GM19099 (cell line): ENCODE data around the gene CEMIP.

Experiments used
- POLR2A ChIP-seq: IDR thresholded peaks from 3 replicates; pipeline ENCODE4 v1.6.1; 2011; ENCODE audit warnings: low read depth; ENCODE audit not compliant: insufficient read length; ENCODE audit errors: extremely low read depth

The CEMIP gene

GRCh38 chr15:80870893-80871292 lies 91.7 kb downstream of the CEMIP start:
- TF ChIP-seq POLR2A: no peak

GRCh38 chr15:80871858-80872257 lies 92.7 kb downstream of the CEMIP start:
- TF ChIP-seq POLR2A: no peak

DNA sequence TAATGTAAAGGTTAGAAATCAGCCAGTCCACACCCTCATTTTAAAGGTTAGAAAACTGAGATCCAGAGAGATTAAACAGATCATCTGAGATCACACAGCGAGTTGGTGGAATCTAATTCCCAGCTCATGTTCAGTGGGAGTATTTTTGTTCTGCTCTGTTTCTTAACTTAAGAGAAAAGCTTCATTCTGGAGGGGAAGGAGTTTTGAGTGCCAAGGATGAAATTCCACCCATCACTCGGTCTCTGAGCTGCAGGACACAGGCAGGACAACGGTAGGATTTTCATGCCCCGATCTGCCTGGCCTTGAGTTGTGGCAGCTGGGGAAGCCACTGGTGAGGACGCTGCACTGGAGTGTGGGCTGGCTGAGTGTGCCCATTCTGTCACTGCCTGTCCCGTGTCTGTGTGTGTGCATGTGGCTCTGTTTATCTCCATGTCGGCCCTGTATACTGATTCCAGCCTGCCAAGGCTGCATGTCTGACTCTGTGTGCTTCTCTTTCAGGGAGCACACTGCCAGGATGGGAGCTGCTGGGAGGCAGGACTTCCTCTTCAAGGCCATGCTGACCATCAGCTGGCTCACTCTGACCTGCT lies 94.3 kb downstream of the CEMIP start:
- TF ChIP-seq POLR2A: no peak

GRCh38 chr15:80875568-80876347 lies 96.6 kb downstream of the CEMIP start:
- TF ChIP-seq POLR2A: no peak

DNA sequence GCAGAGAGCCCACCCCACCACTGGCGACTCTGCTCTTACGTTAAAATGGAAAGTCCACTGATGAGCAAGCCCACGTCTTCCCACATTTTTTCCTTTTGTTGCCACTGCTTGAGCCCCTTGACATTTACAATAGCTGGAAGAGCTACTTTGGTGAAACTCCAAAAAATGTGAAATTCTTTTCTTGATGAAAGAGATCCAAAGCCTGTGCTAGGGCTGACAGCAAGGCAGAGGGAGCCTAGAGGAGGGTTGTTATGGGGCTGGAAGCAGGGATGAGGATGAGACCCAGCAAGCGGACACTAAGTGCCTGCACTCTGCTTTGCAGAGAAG lies 97.1 kb downstream of the CEMIP start:
- no peak for TF ChIP-seq POLR2A

DNA sequence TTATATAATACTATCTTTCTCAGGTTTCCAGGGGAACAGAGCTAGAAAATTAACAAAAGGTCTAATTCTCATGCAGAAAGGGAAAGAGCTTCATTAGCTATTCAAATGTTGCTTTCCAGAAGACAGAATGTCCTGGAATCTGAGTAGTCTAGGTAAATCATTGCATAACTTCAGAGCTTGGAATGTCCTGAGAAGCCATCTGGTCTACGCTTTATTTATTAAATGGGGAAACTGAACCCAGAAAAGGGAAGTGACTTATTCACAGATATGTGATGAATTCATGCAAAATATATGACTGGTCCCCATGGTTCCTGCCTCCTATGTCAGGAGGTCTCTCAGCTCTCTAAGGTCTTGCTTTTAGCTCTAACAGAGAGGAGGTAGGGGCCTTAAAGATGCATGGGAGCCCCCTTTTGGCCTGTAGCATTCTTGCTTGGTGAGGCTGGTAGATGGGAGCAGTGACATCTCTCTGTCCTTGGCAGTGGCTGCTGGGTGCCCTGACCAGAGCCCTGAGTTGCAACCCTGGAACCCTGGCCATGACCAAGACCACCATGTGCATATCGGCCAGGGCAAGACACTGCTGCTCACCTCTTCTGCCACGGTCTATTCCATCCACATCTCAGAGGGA lies 99.2 kb downstream of the CEMIP start:
- no peak for TF ChIP-seq POLR2A

- no peak for TF ChIP-seq POLR2A
Measured at GRCh38 chr15:80878867-80879250, 99.7 kb downstream of the CEMIP start.

DNA sequence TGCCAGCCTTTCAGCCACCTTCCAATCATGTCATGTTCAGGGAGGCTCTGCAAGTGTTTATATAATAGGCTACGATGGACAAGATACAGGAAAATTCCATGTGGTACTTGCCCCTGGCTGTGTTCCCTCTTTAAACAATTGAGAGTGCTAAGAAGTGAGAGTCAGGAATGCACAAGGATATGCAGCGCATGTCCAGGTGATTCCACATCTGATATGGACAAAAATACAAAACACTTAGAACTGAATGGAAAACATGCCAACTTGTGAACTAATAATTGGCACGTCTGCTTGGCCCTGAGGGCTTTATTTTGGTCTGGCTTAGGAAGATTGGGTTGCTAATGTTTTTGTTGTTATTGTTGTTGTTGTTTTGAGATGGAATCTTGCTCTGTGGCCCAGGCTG lies 100.9 kb downstream of the CEMIP start:
- TF ChIP-seq POLR2A: no peak

DNA sequence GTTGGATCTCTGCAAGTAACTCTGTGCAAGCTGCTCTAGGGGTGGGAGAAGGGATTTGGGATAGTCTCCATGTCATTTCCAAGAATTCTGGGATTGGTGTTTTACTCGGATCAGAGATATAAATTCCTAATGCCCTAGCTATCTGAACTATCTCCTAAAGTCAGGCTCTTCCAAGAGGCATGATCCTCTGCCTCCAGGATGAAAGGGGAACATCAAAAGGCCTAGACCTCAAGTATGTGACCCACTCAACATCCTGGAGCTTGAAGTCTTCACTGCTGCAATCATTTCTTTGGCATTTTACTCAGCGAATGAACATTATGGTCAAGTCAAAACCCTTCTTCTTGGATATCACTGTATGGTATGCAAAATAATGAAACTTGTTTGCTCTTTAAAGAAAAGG lies 104.5 kb downstream of the CEMIP start:
- TF ChIP-seq POLR2A: no peak

- no peak for TF ChIP-seq POLR2A
Measured at GRCh38 chr15:80885016-80885579, 105.9 kb downstream of the CEMIP start.

GRCh38 chr15:80887148-80887547 lies 108.0 kb downstream of the CEMIP start:
- TF ChIP-seq POLR2A: no peak

DNA sequence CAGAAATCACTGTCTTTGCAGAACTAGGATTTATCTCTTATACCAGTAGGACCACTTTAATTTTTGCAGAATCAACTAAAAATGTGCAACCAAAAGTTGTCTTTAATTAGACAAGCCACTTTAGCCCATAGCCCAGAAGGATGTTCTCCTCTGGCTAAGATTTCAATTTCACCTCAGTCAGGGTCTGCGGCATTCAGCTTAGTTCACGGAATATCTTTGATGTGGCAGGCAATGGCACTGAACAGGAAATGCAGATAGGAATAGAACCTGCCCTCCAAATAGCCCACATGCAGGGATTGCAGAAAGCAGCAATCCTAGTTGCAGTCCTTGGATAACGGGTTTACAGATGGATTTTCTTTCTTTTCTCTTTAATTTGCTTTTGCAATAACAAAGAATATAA lies 109.7 kb downstream of the CEMIP start:
- TF ChIP-seq POLR2A: no peak

- no peak for TF ChIP-seq POLR2A
Measured at GRCh38 chr15:80890341-80891005, 111.3 kb downstream of the CEMIP start.

GRCh38 chr15:80891006-80891405 lies 111.8 kb downstream of the CEMIP start:
- no peak for TF ChIP-seq POLR2A

GRCh38 chr15:80892414-80892813 lies 113.2 kb downstream of the CEMIP start:
- TF ChIP-seq POLR2A: no peak
